Measurements from ENCODE around the gene DUSP10. TPM values are rescaled to one million over a fixed set of nuclear protein-coding genes. Genes with fewer than 3 reads are reported as not detected.

The DUSP10 gene
- total RNA-seq, 1 donor from 2014 or later: 3.2 TPM

- Mint-ChIP-seq H3K4me3 (ENCODE audit: unreplicated experiment) (no peak overlapping the region), H3K27ac (ENCODE audit: unreplicated experiment) (no peak overlapping the region), H3K27me3 (ENCODE audit: unreplicated experiment) (peaks cover 8% of the 10 kb centered on the region), H3K36me3 (ENCODE audit: unreplicated experiment) (no peaks in the 10 kb centered on the region), H3K9me3 (ENCODE audit: unreplicated experiment) (peaks cover 12% of the 10 kb centered on the region), H3K4me1 (ENCODE audit: unreplicated experiment) (no peaks in the 10 kb centered on the region)
- DNase-seq (ENCODE audit: extremely low spot score, unreplicated experiment): no peak
- TF ChIP-seq CTCF (IDR thresholded peaks at IDR 0.05): no peak
These were observed 52.8 kb downstream of the DUSP10 start for GRCh38 chr1:221689138-221689537.

DNA sequence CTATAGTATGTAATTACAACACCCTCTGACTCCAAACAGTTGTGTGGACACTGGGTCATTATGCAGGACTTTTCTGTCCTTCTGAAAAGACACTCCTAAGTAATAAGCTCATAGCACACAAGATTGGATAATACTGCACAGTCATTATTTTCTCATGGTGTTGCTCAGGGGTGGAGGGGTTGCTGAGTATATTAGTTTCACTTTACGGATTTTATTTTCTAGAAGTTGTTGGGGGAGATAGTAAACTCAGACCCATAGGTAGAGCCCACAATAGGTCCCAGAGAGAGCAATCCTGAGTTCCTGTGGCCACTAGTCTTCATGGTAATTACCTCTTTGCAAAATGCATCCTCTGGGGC is 53.4 kb downstream of the DUSP10 start:
- TF ChIP-seq CTCF (IDR thresholded peaks at IDR 0.05): no peak
- no peak overlapping the region for H3K4me3 Mint-ChIP-seq (ENCODE audit: unreplicated experiment)
- H3K27ac Mint-ChIP-seq (ENCODE audit: unreplicated experiment): no peak overlapping the region
- DNase-seq (ENCODE audit: extremely low spot score, unreplicated experiment): no peak
- H3K9me3 Mint-ChIP-seq (ENCODE audit: unreplicated experiment): peaks cover 8% of the 10 kb centered on the region
- H3K36me3 Mint-ChIP-seq (ENCODE audit: unreplicated experiment): no peaks in the 10 kb centered on the region
- H3K4me1 Mint-ChIP-seq (ENCODE audit: unreplicated experiment): no peaks in the 10 kb centered on the region
- H3K27me3 Mint-ChIP-seq (ENCODE audit: unreplicated experiment): peaks cover 13% of the 10 kb centered on the region

DNA sequence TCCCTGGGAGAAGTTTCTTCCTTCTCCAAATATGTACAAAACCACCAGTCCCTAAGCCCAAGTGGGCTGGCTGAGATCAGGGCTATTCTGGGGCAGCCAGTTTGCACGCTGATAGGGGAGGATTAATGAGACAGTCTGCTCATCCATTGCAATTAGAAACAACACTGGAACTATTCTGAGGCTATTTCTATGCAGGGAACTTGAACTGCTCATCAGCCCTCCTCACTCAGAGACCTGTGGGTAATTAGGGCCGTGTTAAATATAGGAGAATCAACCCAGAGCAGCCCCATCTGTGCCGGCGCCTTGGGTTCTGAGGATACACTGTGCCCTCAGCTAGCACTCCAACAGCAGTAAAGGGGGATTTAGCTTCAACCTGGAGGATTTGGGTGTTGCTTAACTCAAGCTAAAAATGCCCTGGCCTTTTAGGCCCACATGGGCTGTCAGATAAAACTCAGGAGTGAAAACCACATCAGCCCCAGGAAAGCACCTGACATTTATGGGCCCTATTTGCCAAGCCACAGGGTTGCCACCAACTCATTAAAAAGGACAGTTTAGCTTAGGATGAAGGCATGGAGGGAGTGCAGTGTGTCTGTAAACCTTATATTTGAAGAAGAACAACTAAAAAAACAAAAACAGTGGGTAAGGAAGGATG is 53.9 kb downstream of the DUSP10 start:
- H3K4me1 Mint-ChIP-seq (ENCODE audit: unreplicated experiment): no peaks in the 10 kb centered on the region
- no peak for TF ChIP-seq CTCF (IDR thresholded peaks at IDR 0.05)

DNA sequence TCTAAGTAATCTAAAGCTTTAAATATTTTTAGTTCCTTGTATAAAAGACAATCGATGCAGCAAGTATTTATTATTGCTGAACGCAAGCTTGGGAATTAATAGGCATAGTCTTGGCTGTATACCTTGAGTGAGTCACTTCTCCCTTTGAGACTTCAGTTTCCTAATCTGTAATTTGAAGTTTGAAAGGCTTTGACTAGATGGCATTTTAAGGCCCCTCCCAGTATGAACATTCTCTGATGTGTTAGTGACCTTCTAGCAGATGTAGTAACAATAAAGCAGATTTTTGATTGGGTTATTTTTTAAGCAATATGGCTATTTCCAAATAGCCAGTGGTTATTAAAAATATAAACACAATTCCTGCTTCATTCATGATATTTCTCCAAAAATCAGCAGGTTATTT is 58.2 kb downstream of the DUSP10 start:
- H3K27ac Mint-ChIP-seq (ENCODE audit: unreplicated experiment): no peak overlapping the region
- peaks cover 17% of the 10 kb centered on the region for H3K9me3 Mint-ChIP-seq (ENCODE audit: unreplicated experiment)
- H3K27me3 Mint-ChIP-seq (ENCODE audit: unreplicated experiment): peaks cover 15% of the 10 kb centered on the region
- no peak overlapping the region for H3K4me3 Mint-ChIP-seq (ENCODE audit: unreplicated experiment)
- no peak for DNase-seq (ENCODE audit: extremely low spot score, unreplicated experiment)
- H3K4me1 Mint-ChIP-seq (ENCODE audit: unreplicated experiment): no peaks in the 10 kb centered on the region
- no peaks in the 10 kb centered on the region for H3K36me3 Mint-ChIP-seq (ENCODE audit: unreplicated experiment)
- TF ChIP-seq CTCF (IDR thresholded peaks at IDR 0.05): no peak

More for the DNA sequence above, 53.9 kb downstream of the DUSP10 start:
- Mint-ChIP-seq H3K27me3 (ENCODE audit: unreplicated experiment) (peaks cover 13% of the 10 kb centered on the region), H3K27ac (ENCODE audit: unreplicated experiment) (no peak overlapping the region), H3K4me3 (ENCODE audit: unreplicated experiment) (no peak overlapping the region), H3K36me3 (ENCODE audit: unreplicated experiment) (no peaks in the 10 kb centered on the region), H3K9me3 (ENCODE audit: unreplicated experiment) (peaks cover 3% of the 10 kb centered on the region)
- no peak for DNase-seq (ENCODE audit: extremely low spot score, unreplicated experiment)

- TF ChIP-seq CTCF (IDR thresholded peaks at IDR 0.05): no peak
- H3K9me3 Mint-ChIP-seq (ENCODE audit: unreplicated experiment): peaks cover 17% of the 10 kb centered on the region
- no peak overlapping the region for H3K27ac Mint-ChIP-seq (ENCODE audit: unreplicated experiment)
- DNase-seq (ENCODE audit: extremely low spot score, unreplicated experiment): no peak
- no peak overlapping the region for H3K4me3 Mint-ChIP-seq (ENCODE audit: unreplicated experiment)
- peaks cover 14% of the 10 kb centered on the region for H3K27me3 Mint-ChIP-seq (ENCODE audit: unreplicated experiment)
- no peaks in the 10 kb centered on the region for H3K36me3 Mint-ChIP-seq (ENCODE audit: unreplicated experiment)
- no peaks in the 10 kb centered on the region for H3K4me1 Mint-ChIP-seq (ENCODE audit: unreplicated experiment)
These were observed 61.8 kb downstream of the DUSP10 start for GRCh38 chr1:221680085-221680484.

All from osteocyte (in vitro differentiated cells).